ENCODE results near the gene AHI1.

The AHI1 gene

DNA sequence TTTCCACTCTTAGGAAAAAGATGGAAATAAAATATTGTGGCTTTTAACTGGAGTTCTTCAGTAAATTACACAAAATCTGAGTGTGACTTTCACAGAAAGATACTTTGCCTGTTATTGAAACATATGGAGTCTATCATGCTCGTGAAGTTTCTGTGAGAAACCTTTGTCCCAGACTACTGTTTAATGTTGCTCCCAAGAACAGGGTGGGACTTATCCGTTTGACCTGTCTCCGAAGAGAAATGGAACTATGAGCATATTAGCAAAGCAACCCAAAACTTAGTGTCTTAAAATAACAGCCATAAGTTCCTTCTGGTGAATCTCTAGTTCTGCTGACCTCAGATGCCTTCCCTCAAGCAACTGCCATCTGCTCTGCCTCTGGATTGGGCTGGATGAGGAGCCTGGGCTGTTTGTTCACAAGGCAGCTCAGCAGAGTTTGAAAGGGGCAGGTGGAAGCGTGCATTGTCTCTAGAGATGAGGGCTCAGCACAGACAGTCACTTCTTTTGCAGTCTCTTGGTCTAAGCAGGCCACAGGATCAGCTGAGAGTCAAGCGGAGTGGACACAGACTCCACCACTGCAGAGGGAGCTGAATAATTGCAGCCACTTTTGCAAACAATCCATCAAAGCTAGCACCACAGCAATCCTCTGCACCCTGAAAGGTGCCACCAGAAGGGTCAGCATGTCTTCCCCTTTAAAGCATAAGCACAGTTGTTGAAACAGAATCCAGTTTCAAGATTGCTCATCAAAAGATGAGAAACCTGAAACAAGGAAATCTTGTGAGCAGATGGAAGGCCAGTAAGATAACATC lies 263.7 kb downstream of the AHI1 start:
- H3K27me3 Mint-ChIP-seq = peaks cover 0 to 6% of the 10 kb centered on the region in 2 donors
- no peaks in the 10 kb centered on the region for H3K4me1 Mint-ChIP-seq (ENCODE audit: low read depth in 2 of 2)
- no peaks in the 10 kb centered on the region for H3K9me3 Mint-ChIP-seq
- ATAC-seq (replicated peaks) (no peak), DNase-seq (no peak)
- H3K36me3 Mint-ChIP-seq (ENCODE audit: insufficient read depth) = no peaks in the 10 kb centered on the region
- H3K4me3 Mint-ChIP-seq = no peak overlapping the region
- H3K27ac Mint-ChIP-seq = no peak overlapping the region

Measured in effector memory CD8-positive, alpha-beta T cell (primary cell).